DND-41 (cell line): Measurements from ENCODE around the gene TYK2.

Source experiments
- EZH2 ChIP-seq: IDR thresholded peaks from 3 replicates; pipeline ENCODE4 v1.6.1; 2012; ENCODE audit warnings: borderline replicate concordance, low read depth, mild to moderate bottlenecking, moderate library complexity, low read length, inconsistent platforms; ENCODE audit not compliant: severe bottlenecking
- TF ChIP-seq, protein P1 (sequence below): IDR thresholded peaks from 2 replicates; pipeline ENCODE4 v1.5.1; 2012; ENCODE audit warnings: borderline replicate concordance, low read length, moderate library complexity, mild to moderate bottlenecking; ENCODE audit not compliant: poor library complexity, severe bottlenecking; ENCODE audit errors: extremely low read depth

DNA sequence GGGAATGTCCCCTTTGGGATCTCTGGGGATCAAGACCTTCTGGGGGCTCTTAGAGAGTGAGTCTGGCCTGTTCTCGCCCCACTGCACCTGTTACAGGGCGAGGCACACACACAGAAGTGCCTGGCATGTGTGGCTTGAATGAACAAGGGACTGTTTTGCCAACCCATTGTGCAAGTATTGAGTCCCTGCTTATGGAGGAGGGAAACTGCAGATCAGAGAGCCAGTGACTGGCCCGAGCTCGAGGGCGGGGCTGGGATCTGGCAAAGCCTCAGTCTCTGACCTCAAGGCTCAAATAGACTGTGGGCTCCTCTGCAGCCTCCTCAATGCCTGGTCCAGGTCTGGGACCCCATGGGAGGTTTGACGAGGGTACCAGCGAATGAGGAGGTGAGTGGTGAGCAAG, 52.6 kb downstream of the TYK2 start:
- TF ChIP-seq, protein P1, sequence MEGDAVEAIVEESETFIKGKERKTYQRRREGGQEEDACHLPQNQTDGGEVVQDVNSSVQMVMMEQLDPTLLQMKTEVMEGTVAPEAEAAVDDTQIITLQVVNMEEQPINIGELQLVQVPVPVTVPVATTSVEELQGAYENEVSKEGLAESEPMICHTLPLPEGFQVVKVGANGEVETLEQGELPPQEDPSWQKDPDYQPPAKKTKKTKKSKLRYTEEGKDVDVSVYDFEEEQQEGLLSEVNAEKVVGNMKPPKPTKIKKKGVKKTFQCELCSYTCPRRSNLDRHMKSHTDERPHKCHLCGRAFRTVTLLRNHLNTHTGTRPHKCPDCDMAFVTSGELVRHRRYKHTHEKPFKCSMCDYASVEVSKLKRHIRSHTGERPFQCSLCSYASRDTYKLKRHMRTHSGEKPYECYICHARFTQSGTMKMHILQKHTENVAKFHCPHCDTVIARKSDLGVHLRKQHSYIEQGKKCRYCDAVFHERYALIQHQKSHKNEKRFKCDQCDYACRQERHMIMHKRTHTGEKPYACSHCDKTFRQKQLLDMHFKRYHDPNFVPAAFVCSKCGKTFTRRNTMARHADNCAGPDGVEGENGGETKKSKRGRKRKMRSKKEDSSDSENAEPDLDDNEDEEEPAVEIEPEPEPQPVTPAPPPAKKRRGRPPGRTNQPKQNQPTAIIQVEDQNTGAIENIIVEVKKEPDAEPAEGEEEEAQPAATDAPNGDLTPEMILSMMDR: no peak
- TF ChIP-seq EZH2: no peak
